Measurements from ENCODE around the gene PEG3.

- no peak for TF ChIP-seq POLR2A (IDR thresholded peaks at IDR 0.05)
- TF ChIP-seq, protein P1, sequence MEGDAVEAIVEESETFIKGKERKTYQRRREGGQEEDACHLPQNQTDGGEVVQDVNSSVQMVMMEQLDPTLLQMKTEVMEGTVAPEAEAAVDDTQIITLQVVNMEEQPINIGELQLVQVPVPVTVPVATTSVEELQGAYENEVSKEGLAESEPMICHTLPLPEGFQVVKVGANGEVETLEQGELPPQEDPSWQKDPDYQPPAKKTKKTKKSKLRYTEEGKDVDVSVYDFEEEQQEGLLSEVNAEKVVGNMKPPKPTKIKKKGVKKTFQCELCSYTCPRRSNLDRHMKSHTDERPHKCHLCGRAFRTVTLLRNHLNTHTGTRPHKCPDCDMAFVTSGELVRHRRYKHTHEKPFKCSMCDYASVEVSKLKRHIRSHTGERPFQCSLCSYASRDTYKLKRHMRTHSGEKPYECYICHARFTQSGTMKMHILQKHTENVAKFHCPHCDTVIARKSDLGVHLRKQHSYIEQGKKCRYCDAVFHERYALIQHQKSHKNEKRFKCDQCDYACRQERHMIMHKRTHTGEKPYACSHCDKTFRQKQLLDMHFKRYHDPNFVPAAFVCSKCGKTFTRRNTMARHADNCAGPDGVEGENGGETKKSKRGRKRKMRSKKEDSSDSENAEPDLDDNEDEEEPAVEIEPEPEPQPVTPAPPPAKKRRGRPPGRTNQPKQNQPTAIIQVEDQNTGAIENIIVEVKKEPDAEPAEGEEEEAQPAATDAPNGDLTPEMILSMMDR (IDR thresholded peaks at IDR 0.05): no peak
- no peak for TF ChIP-seq POLR2AphosphoS5 (IDR thresholded peaks at IDR 0.05)
- no peak for TF ChIP-seq EP300 (IDR thresholded peaks at IDR 0.05)
Measured at GRCh38 chr19:56841193-56841543, 642 bp upstream of the PEG3 start.
